ENCODE data around the gene USP35.

USP35 gene

GRCh38 chr11:78199653-78200015, 10.9 kb downstream of the USP35 start:
- DNase-seq (ENCODE audit: low read depth) = no peak

GRCh38 chr11:78200061-78200460, 11.3 kb downstream of the USP35 start:
- DNase-seq (ENCODE audit: low read depth) = no peak

- no peak for DNase-seq (ENCODE audit: low read depth)
Observed at GRCh38 chr11:78200553-78200952, 11.8 kb downstream of the USP35 start.

GRCh38 chr11:78201096-78201818, 12.5 kb downstream of the USP35 start:
- no peak for DNase-seq (ENCODE audit: low read depth)

GRCh38 chr11:78202733-78203167, 14.0 kb downstream of the USP35 start:
- DNase-seq (ENCODE audit: low read depth) = peak; percentile 32

GRCh38 chr11:78203184-78203583, 14.5 kb downstream of the USP35 start:
- peak; percentile 34 for DNase-seq (ENCODE audit: low read depth)

GRCh38 chr11:78205256-78205655, 16.5 kb downstream of the USP35 start:
- DNase-seq (ENCODE audit: low read depth) = no peak

GRCh38 chr11:78205691-78206090, 17.0 kb downstream of the USP35 start:
- no peak for DNase-seq (ENCODE audit: low read depth)

GRCh38 chr11:78207532-78208256, 19.0 kb downstream of the USP35 start:
- DNase-seq (ENCODE audit: low read depth) = no peak

GRCh38 chr11:78208257-78209165, 19.8 kb downstream of the USP35 start:
- no peak for DNase-seq (ENCODE audit: low read depth)

GRCh38 chr11:78209478-78209877, 20.8 kb downstream of the USP35 start:
- DNase-seq (ENCODE audit: low read depth) = no peak

GRCh38 chr11:78210000-78210608, 21.4 kb downstream of the USP35 start:
- no peak for DNase-seq (ENCODE audit: low read depth)

- no peak for DNase-seq (ENCODE audit: low read depth)
Observed at GRCh38 chr11:78211565-78211964, 22.8 kb downstream of the USP35 start.

GRCh38 chr11:78212586-78213371, 24.1 kb downstream of the USP35 start:
- no peak for DNase-seq (ENCODE audit: low read depth)

GRCh38 chr11:78213526-78214330, 25.0 kb downstream of the USP35 start:
- no peak for DNase-seq (ENCODE audit: low read depth)

GRCh38 chr11:78214331-78215194, 25.8 kb downstream of the USP35 start:
- no peak for DNase-seq (ENCODE audit: low read depth)

- DNase-seq (ENCODE audit: low read depth) = no peak
Observed at GRCh38 chr11:78216021-78216420, 27.3 kb downstream of the USP35 start.

- no peak for DNase-seq (ENCODE audit: low read depth)
Observed at GRCh38 chr11:78216571-78217287, 28.0 kb downstream of the USP35 start.

Measured in activated T-cell treated with anti-CD3 and anti-CD28 coated beads for 1 hour (primary cell).